NOMO-1 treated with DMSO at 0.1 percent for 48 hours (cell line): ENCODE measurements around the gene DLST.

Source experiments
- DNase-seq: peaks from one replicate; lab custom pipeline; 2025; ENCODE audit not compliant: unreplicated experiment; lab: John Stamatoyannopoulos, UW

DLST gene

GRCh38 chr14:74893614-74894091 is 11.9 kb downstream of the DLST start:
- peak; percentile 52 for DNase-seq

- DNase-seq, result no peak
Measured at GRCh38 chr14:74896400-74896799, 14.7 kb downstream of the DLST start.

GRCh38 chr14:74897642-74898041 is 15.9 kb downstream of the DLST start:
- no peak for DNase-seq

GRCh38 chr14:74898083-74898482 is 16.4 kb downstream of the DLST start:
- no peak for DNase-seq

DNA sequence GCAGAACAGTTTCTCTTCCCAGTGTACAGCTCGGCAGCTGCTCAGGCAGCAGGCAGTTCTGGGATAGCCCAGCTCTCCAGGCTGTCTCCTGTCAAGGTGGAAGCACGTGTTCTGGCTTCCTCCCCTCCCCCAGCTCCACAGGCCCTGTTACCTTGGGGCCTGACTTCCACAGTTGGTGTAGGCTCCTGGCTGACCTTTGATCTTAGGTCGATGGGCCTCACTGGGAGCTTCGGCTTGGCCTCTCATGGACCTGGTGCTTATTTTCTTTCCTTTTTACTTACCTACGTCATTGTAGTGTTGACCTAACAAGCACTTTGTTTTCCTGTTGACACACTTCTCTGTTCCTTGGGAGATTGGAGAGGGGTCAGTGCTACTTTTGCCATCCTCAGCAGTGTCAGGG is 17.0 kb downstream of the DLST start:
- DNase-seq, result no peak

DNA sequence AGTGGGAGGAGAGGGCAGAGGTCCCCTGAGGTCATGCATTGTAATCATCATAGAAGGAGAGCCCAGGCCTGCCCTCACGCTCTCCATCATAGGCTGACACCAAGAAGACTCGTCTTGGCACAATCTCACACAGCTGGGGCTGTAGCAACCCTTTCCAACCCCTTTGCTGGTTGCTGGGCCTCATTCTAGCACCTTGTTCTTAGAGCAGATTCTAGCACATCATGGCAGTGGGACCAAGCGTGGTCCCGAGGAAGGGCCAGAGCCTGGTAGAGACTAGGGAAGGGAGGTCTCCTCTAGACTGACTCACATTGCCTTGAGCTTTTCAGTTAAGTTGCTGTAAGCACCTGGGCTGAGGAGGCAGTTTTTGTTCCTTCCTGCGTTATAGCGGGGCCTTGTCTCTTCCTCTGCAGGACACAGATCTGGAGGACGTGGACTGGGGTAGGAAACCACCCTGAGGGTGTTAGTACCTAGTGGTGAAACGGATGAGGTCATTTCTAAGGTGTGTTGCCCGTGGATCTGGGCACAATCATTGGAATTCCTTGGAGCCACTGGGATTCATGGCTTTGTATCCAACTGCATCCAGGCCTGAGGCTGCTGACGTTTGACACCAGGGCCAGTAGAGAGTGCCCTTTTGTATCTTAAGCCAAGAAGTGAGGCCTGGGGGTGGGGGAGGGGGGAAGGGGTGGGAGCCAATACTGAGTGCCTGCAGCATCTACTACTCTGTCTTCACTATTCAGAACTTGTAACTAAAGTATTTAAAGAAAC is 21.4 kb downstream of the DLST start:
- no peak for DNase-seq

DNA sequence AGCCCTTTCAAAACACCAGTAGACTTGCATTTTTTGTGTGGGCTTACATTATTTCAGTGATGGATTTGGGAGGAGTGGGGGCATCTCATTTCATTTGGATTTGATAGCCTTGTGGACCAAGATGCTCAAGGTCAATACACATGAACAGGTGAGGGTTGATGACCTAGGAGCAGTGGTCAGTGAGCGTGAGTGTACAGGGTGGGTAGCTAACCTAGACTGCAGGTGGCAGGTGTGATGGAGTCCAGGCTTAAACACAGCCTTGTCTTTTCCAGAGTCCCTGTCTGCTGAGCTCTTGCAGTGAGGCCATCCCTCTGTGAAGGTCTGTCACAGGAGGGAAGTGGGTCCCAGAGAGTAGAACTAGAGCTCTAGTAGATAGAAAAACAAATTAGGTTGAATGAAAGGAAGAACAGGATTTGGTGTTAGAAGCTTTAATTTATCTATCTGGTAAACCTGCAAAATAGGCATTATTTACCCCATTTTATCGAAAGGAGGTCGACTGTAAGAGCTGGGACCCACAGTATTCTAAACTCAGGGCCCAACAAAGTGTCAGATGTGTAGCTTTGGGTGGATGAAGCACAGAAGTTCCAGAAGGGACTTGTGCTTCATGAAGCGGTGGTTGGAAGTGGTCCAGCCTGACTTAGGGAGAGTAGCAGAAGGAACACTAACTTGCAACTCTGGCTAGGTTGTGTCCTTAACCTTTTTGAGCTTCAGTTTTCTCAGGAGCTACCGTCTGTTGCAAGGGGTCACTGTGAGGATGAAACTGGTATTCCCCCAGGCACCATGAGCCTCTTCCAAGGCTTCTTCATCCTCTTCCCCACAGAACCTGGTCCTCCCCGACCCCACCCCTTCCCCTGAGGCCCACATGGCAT is 23.2 kb downstream of the DLST start:
- DNase-seq, result no peak

GRCh38 chr14:74905595-74906142 is 24.0 kb downstream of the DLST start:
- peak; percentile 37 for DNase-seq

GRCh38 chr14:74906925-74907521 is 25.3 kb downstream of the DLST start:
- DNase-seq, result no peak

GRCh38 chr14:74907744-74908143 is 26.0 kb downstream of the DLST start:
- no peak for DNase-seq

DNA sequence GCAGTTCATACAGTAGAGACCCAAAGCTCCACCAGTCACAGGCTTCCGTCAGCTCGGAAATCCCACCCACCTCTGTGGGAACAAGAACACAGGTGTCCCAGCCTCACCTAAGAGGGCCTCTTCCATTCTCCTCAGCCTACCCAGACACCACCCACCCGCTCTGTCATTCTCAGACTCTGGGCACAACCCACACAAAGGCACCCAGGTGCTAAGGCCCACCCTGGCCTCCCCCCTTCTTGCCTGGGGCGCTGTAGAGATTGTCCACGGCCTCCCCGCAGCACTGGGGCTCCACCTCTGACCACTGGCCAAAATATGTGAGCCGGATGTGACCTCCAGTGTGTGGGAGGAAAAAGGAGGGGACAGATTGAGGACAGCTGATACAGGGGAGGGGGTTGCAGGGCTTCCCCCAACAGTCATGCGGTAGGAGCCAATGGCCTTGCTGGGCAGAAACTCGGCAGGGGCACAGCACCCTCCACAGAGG is 27.2 kb downstream of the DLST start:
- DNase-seq, result no peak

DNA sequence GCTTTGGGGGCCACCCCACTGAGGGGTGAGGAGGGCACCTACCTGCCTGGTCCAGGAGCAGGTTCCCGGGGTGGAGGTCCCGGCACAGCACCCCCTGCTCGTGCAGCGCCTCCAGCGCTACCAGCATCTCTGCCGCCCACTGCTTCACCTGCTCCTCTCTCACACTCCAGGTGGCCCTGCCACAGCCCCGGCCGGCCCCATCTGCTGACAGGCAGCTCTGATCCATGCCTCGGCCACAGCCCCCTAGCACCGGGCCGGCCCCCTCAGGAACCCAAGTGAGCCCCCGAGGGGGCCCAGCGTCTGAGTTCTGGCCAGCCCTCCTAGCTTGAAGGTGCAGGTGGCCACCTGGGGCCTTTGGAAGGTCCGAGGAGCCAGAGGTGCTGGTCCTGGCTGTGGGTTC is 27.8 kb downstream of the DLST start:
- no peak for DNase-seq

DNA sequence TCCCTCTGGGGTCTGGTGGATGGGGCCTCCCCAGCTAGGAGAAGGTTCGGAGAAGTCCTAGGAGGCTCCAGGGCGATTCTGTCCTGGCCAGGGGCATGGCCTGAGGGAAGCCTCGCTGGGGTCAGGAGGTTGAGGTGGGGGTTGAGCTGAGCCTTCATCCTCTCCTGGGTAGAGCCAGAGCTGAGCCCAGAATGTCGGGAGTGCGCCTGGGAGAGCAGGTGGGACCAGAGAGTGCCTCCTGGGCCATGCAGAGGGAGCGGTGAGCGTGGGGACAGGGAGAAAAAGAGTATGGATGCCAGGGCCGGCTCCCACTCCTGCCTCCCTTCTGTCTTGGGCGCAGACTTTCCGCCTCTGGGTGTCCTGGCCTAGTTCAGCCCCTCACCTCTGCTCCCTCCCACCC is 28.2 kb downstream of the DLST start:
- no peak for DNase-seq

- no peak for DNase-seq
Measured at GRCh38 chr14:74910556-74910955, 28.8 kb downstream of the DLST start.

DNA sequence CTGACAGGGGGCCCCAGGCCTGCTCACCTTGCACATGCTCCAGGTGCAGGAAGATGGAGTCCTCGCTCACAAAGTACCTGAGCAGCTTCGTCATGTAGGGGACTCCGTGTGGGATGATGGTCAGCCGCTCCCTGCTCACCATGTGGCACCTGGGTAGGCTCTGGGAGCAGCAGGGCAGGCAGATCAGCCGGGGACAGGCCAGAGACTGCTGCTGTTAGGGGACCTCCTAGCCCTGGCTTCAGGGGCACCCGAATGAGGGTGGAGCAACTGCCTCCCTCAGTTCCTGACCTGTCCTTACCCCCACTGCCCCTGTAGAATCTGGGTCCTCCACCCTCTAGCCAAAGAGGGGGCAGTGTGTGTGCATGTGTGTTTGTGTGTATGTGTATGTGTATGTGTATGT is 29.5 kb downstream of the DLST start:
- no peak for DNase-seq

- no peak for DNase-seq
Measured at GRCh38 chr14:74911704-74912103, 30.0 kb downstream of the DLST start.

DNA sequence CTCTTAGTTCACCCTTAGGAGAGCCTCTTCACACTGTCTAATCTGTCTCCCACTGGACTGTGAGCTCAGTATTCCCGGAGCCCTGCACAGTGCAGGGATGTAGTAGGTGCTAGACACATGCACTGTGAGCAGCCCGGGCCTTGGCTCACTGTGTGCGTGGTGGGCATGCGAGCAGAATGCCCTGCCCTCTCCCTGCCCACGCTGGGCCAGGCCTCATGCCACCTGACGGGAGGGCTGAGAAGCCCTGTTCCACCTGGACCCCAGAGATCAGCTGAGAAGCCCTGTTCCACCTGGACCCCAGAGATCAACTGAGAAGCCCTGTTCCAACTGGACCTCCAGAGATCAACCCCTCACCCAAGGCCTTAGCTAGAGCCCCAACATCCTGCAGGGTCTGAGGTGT is 30.4 kb downstream of the DLST start:
- DNase-seq, result no peak

- DNase-seq, result no peak
Measured at GRCh38 chr14:74912801-74913200, 31.1 kb downstream of the DLST start.

- no peak for DNase-seq
Measured at GRCh38 chr14:74913393-74913910, 31.7 kb downstream of the DLST start.

DNA sequence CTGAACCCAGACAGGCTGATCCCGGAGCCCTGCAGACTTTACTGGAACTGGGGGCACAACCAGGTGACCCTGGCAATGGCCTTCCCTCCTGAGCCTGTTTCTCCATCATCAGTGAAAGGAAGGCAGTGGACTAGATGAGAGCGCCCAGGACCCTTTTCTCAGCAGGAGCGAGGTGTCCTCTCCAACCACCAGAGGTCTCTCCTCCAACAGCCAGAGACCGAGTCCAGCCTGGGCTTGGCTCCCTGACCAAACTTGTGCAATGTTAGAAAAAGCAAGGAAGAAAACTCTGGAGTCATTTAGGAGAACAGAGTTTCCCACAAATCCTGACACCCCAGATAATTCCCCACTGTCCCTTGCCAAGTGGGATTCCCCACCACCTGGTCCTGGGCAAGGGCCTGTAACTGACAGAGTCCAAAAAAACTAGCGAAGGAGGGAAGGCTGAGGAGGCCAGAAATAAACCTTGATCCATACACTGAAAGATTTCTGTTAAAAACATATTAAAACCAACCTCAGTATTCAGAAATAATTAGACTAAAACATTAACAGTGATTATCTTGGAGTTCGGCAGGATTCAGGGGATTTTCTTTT is 32.4 kb downstream of the DLST start:
- peak; percentile 8 for DNase-seq

DNA sequence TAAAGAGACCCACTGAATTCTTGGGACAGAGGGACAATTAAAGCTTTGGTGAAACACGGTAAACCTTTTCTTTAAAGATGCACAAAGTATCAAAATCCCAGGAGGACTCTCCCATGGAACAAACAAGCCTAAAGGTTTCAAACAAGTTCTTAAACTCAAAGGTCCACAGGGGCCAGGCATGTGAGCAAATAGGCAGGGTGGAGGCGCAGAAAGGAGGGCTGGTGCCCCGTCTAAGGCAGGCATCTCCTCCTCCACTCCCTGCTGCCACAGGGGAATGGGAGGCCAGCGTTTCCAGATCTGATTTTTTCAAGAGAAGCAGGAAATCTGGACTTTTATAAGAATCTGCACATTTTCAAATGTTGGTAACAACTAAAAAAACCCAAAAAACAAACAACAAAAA is 33.7 kb downstream of the DLST start:
- DNase-seq, result no peak
